Activated CD8-positive, alpha-beta memory T cell treated with anti-CD3 and anti-CD28 coated beads for 48 hours (primary cell): Measurements from ENCODE around the gene MBIP.
"Not testable (repeated sequence)": the region's sequence is repeated elsewhere in the genome, so short reads cannot be mapped to it uniquely, and the experiment has no call there.

Experiments used
- DNase-seq, 3 experiments: peaks; one replicate each; pipeline ENCODE4 v3.0.0-alpha.2; 2020; ENCODE audit warnings: low read depth in 2 of 3, low spot score in 2 of 3

The MBIP gene, protein sequence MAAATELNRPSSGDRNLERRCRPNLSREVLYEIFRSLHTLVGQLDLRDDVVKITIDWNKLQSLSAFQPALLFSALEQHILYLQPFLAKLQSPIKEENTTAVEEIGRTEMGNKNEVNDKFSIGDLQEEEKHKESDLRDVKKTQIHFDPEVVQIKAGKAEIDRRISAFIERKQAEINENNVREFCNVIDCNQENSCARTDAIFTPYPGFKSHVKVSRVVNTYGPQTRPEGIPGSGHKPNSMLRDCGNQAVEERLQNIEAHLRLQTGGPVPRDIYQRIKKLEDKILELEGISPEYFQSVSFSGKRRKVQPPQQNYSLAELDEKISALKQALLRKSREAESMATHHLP

DNA sequence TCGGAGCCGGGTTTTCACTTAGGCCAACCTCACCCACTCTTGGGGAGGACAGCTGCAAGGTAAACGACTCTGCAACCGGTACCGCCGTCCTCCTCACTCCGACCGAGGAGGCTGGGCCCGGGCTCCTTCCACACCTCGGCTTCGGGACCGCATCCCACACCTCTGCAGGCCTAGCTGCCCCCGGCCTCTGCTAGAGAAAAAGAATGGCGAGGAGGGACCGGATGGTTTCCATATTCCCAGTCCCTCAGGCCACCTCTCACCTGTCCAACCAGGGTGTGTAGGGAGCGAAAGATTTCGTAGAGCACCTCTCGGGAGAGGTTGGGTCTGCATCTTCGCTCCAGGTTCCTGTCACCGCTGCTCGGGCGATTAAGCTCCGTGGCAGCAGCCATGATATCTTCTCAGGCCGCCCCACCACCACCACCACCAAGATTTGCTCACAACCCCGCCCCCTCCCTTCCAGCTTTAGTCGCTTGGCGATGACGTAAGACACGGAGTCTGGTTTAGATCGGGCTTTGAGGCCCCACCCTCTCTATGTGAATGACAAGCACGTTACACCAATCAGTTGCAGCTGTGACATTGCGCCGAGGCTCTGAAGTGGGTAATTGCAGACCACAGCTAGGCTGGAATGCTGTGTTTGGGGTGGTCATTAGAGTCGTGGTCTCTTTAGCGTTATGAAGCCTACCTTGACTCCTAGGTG, at the start of gene MBIP:
Gene MBIP, minus strand, starts transcription at position 438 of the 697 bp plus-strand sequence. Its CDS starts 49 bp downstream, at position 389.
- peak; percentile 60 to 80 (median 65) for DNase-seq

DNA sequence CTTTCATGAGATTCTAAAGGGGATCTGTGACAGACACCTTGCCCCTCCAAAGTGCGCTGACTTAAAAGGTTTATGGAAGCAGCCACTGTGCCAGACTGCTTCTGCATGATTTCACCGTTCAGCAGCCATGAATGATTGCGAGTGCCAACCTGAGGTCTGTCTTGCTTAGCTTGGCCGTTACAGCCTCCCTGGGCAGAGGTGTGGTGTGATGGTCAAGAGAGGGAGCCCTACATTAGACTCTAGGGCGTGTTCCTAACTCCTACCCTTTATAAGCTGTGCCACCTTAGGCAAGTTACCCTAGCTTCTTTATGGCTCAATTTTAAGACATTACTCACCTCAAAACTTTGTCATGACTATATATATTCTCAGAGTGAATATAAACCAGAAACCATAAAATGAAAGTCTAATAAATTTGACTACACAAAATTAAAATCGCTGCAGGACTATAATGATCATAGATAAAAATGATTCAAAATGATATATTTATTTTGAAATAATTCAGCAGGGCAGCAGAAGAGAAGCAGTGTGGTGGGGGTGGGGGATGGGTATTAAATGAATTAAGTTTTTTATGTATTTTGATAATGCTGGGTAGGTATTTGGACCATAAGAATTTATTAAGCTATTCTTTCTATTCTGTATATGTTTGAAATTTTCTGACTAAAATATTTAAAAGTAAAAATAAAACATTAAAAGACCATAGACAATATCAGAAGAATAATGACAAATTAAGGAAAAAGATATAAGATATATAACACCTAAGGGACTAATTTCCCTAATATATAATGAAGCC, 47.7 kb upstream of the MBIP start:
- no peak for DNase-seq

GRCh38 chr14:36365766-36366165, 45.3 kb upstream of the MBIP start:
- DNase-seq = no peak

GRCh38 chr14:36363704-36364103, 43.3 kb upstream of the MBIP start:
- no peak for DNase-seq

DNA sequence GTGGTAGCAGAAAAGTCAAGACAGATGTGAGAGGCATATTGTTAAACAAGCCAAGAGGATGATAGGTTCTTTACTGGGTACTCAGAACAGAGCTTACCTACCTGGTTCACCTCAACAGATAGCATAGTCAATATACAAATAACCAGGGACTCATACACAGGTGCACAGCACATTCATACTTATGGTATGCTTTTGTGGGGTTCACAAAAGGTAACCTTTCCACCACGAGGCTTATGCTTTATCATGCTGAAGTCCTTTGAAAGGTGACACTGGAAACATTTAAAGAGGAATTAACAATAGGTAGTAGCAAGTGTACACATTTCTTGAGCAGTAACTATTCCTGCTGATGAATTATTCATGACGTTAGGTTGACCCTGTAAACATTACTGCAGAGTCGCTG, 42.2 kb upstream of the MBIP start:
- DNase-seq = no peak

- no peak for DNase-seq
Observed at GRCh38 chr14:36361210-36361853, 40.9 kb upstream of the MBIP start.

DNA sequence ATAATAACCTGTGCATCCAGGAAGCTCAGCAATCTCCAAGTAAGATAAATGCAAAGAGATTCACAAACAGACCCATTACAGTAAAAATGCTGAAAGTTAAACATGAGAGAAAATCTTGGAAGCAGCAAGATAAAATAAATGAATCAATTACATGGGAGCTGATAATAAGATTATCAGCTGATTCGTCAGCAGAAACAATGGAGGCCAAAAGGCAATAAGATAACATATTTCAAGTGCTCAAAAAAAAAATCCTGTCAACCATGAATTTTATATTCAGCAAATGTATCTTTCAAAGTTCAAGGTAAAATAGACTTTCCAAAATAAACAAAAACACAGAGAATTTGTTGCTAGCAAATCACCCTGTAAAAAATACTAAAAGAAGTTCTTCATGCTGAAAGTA, 36.4 kb upstream of the MBIP start:
- DNase-seq = no peak

DNA sequence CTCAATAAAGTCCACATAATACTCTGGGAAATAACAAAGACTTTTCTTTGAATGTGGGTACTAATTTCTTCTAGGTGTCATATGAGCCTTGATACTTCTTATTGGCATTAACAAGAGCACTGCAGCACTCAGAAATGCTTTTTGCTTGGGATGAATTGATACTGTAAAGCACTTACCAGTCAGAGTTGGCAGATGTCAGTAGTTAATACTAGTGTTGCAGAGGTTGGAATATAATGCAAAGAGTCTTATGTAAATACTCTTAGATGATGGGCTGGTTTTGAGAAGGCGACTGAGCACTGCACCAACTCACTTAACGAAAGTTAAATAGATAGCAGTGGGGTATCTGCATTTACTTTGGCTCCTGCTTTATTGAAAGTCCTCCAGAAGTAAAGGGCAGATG, 25.6 kb upstream of the MBIP start:
- DNase-seq = no peak

- no peak for DNase-seq
Observed at GRCh38 chr14:36344211-36344610, 23.8 kb upstream of the MBIP start.

- not testable (repeated sequence) for DNase-seq
Observed at GRCh38 chr14:36341811-36342210, 21.4 kb upstream of the MBIP start.

DNA sequence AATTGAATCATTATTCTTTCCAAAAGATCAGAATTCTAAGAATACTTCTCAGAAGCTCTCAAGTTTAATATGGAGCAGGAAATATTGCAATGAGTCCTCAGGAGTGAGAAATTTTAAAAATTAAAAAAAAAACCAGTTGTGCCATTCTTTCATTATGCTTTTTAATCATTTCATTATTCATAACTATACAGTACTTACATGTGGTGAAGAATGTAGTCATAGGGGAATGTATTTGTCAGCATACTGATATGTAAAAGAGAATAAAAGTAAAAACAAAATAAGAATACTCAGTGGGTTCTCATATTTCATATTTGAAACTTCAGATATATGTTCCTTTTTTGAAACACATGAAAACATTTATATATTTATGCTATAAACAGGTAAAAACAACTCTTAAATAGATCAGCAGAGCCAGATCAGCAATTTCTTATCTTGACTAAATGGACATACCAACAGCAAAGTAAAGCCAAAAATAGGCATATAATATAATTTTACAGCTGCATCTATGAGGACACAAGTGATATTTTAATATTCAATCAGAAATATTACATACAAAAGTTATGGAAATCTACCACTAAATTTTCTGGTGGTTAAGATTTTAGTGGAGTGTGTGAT, 19.9 kb upstream of the MBIP start:
- no peak for DNase-seq

- DNase-seq = no peak
Observed at GRCh38 chr14:36339816-36340215, 19.4 kb upstream of the MBIP start.

DNA sequence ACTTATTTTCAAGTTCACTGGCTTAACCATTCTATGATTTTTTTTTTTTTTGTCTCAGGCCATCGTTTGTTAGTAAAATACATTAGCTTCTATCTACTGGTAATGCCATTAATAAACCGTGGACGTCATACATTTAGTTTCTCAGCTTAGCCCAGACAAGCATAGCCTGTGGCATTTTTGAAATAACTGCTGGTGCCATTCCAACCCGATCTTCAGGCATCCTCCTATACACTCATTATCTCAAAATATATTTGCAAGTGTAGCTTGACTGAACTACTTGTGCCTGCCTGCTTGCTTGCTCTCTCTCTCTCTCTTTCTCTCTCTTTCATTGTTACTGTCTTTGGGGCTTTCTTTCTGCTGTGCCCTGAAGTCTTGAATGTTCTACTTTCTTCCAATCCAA, 12.7 kb upstream of the MBIP start:
- DNase-seq = no peak

DNA sequence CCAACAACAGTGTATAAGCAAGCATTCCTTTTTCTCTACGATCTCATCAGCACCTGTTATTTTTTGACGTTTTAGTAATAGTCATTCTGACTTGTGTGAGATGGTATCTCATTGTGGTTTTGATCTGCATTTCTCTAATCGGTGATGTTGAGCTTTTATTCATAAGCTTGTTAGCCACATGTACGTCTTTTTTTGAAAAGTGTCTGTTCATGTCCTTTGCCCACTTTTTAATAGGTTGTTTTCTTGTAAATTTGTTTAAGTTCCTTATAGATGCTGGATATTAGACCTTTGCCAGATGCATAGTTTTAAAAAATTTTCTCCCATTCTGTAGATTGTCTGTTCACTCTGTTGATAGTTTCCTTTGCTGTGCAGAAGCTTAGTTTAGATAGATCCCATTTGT, 7.1 kb upstream of the MBIP start:
- DNase-seq = not testable (repeated sequence)

DNA sequence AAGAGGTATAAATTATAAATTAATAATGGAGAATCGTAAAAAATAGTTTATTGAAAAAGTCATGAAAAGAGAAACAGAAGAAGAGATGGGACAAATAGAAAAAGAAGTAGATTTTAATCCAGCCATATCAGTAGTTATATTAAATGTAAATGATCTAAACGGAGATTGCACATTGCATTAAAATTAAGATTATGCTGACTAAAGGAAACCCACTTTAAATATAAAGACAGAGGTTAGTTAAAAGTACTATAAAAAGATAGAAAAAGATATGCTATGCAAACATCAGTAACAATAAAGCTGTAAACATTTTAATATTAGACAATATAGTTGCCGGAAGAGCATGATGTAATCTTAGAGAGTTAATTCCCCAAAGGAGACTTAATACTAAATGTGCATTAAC, 5.4 kb upstream of the MBIP start:
- DNase-seq = no peak

DNA sequence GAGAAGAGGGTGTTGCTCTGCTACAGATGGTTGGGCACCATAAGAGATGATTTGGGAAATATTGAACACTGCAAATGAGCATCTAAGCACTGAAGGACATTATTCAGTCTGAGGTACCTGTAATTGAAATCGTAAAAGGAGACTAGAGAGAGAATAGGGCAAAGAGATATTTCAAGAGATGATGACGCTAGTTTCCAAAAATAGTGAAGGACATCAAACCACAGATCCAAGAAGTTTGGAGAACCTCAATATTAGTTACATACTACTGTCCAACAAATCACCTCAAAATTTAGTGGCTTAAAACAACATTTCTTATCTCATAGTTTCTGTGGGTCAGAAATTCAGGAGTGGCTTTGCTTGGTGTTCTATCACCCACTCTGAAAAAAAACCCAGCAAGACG, 4.5 kb upstream of the MBIP start:
- no peak for DNase-seq

DNA sequence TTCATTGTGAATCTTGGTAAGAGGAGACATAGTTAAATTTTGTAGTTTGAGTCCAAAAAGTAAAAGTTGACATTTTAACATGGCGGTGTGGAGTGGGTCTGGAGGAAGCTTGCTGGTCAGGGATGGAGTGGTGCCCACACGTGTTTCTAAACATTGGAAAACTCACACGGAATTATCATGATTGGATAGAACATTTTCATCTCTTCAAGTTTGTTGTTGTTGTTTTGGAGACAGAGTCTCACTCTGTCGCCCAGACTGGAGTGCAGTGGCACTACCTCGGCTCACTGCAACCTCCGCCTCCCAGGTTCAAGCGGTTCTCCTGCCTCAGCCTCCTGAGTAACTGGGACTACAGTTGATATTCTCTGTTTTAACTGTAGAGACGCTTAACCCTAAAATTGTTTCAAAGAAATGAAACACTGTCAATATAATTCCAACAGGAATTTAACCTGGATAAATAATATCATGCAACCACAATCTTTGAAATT, 502 bp upstream of the MBIP start:
- DNase-seq = no peak

- DNase-seq = no peak
Observed at GRCh38 chr14:36319899-36320199, 588 bp downstream of the MBIP start.

- DNase-seq = no peak
Observed at GRCh38 chr14:36317650-36318049, 2.8 kb downstream of the MBIP start.

GRCh38 chr14:36316131-36316530, 4.3 kb downstream of the MBIP start:
- DNase-seq = no peak
